Activated naive CD4-positive, alpha-beta T cell treated with anti-CD3 and anti-CD28 coated beads, Interleukin-2, amount 50 U/mL, for 16 hours (primary cell): ENCODE data around the gene ENTPD2.

Source experiments
- DNase-seq: peaks from one replicate; pipeline ENCODE4 v3.0.0-alpha.2; 2020

ENTPD2 gene

GRCh38 chr9:137053944-137054931 lies at the start of gene ENTPD2:
Gene ENTPD2, minus strand, starts transcription at chr9:137054061. Its CDS starts 64 bp downstream, at chr9:137053997.
- DNase-seq = peak; percentile 33

GRCh38 chr9:137103206-137103999 lies 49.5 kb upstream of the ENTPD2 start:
- no peak for DNase-seq

GRCh38 chr9:137099231-137099630 lies 45.4 kb upstream of the ENTPD2 start:
- no peak for DNase-seq

- DNase-seq = no peak
Measured at GRCh38 chr9:137097761-137098462, 44.1 kb upstream of the ENTPD2 start.

GRCh38 chr9:137096785-137097546 lies 43.1 kb upstream of the ENTPD2 start:
- no peak for DNase-seq

GRCh38 chr9:137095664-137096517 lies 42.0 kb upstream of the ENTPD2 start:
- peak; percentile 87 for DNase-seq

- DNase-seq = peak; percentile 5
Measured at GRCh38 chr9:137089232-137089947, 35.5 kb upstream of the ENTPD2 start.

GRCh38 chr9:137088121-137088520 lies 34.3 kb upstream of the ENTPD2 start:
- DNase-seq = no peak

GRCh38 chr9:137087409-137087925 lies 33.6 kb upstream of the ENTPD2 start:
- DNase-seq = no peak

GRCh38 chr9:137086531-137087408 lies 32.9 kb upstream of the ENTPD2 start, which contains the start of gene MAN1B1:
Gene MAN1B1, plus strand, starts transcription at chr9:137086985. Its CDS starts 15 bp downstream, at chr9:137087000.
- peak; percentile 100 for DNase-seq

- peak; percentile 38 for DNase-seq
Measured at GRCh38 chr9:137085920-137086530, 32.2 kb upstream of the ENTPD2 start.

- no peak for DNase-seq
Measured at GRCh38 chr9:137084526-137084925, 30.7 kb upstream of the ENTPD2 start.

GRCh38 chr9:137083394-137084004 lies 29.6 kb upstream of the ENTPD2 start:
- no peak for DNase-seq

GRCh38 chr9:137082925-137083290 lies 29.0 kb upstream of the ENTPD2 start:
- DNase-seq = no peak

- DNase-seq = no peak
Measured at GRCh38 chr9:137082222-137082924, 28.5 kb upstream of the ENTPD2 start.

- no peak for DNase-seq
Measured at GRCh38 chr9:137080260-137081122, 26.6 kb upstream of the ENTPD2 start.

GRCh38 chr9:137079401-137079787 lies 25.5 kb upstream of the ENTPD2 start:
- DNase-seq = no peak
